ENCODE data around the gene DSCAM.
A peak's percentile ranks its signal among the peaks of the same experiment; 100 is the strongest.

Gene DSCAM

DNA sequence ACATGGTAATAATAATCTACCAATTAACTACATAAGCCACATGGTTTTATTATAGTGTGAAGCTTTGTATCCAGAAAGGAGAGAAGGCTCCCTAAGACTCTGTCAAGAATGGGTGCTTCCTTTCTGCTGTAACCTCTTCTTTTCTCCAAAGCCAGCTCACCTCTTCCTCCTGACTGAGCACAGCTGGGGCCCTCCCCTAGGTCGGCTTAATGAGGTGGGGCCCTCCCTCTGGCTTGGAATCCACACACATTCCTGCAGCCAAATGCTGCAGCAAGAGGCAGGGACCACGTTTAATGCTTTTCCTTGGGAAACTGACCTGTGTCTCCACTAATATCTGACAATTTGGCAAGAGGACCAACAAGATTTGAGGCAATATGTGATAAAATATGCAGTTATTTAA is 94.8 kb downstream of the DSCAM start:
- DNase-seq (ENCODE audit: low read depth): no peak
- H3K4me3 ChIP-seq (ENCODE audit: control insufficient read depth, low read depth, low read length): no peak overlapping the region
- no peak for TF ChIP-seq CTCF (IDR thresholded peaks at IDR 0.05; ENCODE audit: control insufficient read depth, insufficient read depth, low read depth, low read length, missing control alignments)

DNA sequence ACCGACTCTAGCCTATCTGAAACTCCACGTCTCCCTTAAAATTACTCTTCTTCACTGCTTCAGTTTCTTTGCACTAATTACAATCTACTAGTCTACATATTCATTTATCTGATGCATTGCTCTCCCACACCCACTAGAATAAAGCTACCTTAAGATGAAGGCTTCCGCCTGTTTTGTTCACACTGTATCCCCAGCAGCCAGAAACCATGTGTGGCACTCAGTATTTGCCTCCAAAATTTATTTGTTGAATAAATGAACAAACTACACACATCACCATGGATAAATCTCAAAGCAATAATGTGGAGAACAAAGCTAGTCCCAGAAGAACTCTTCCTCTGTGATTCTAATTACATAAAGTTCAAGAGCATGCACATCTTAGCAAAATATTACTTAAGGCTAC is 95.7 kb downstream of the DSCAM start:
- no peak for DNase-seq (ENCODE audit: low read depth)
- H3K4me3 ChIP-seq (ENCODE audit: control insufficient read depth, low read depth, low read length): no peak overlapping the region
- no peak for TF ChIP-seq CTCF (IDR thresholded peaks at IDR 0.05; ENCODE audit: control insufficient read depth, insufficient read depth, low read depth, low read length, missing control alignments)

DNA sequence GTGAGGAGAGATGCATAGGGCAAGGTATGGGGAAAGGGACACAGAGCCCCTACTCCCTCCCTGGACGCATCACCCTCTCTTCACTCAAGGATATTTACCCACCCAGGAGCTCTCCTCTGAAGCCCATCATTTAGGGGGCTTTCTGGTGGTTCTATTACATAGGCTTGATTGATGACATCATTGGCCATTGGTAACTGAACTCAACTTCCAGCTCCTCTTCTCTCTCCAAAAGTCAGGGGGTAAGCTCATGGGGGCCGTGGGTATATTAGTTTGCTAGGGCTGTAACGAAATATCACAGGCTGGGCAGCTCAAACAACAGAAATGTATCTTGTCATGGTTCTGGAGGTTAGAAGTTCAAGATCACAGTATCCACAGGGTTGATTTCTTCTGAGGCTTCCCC is 110.8 kb downstream of the DSCAM start:
- no peak overlapping the region for H3K4me3 ChIP-seq (ENCODE audit: control insufficient read depth, low read depth, low read length)
- DNase-seq (ENCODE audit: low read depth): no peak
- TF ChIP-seq CTCF (IDR thresholded peaks at IDR 0.05; ENCODE audit: control insufficient read depth, insufficient read depth, low read depth, low read length, missing control alignments): no peak

GRCh38 chr21:40733024-40733397 is 113.9 kb downstream of the DSCAM start:
- H3K4me3 ChIP-seq (ENCODE audit: control insufficient read depth, low read depth, low read length): no peak overlapping the region
- DNase-seq (ENCODE audit: low read depth): no peak
- no peak for TF ChIP-seq CTCF (IDR thresholded peaks at IDR 0.05; ENCODE audit: control insufficient read depth, insufficient read depth, low read depth, low read length, missing control alignments)

DNA sequence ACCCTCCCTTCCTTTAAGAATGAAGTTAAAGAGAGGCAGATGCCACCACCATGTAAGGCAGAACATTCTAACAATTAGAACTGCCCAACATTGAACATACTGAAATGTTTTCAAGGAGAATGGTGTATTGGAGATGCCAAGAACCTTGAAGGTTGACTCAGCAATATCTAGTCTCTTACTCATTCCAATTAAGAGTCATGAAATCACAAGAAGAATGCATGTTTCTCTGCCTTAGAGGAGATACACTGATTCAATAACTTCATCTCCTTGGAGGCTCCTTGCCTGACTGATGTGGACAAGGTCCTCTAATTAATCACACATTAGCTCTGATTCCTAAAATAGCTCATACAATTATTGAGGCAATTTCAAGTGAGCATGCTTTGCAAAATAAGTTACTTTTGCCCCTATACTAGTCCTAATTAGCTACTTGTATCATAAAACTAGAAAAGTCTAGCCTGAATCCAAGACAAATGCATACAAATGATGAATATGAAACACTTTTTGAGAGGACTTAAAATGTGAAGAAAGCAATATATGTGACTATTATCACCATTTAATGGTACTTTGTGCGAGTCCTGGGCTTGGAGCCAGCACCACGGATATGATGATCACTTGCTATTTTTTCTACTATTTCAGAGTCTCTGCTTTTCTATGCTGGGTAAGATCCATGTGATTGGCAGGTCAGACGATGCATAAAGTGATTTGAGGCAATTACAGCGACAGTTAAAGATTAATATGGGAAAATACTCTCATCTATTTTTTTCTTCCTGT is 114.5 kb downstream of the DSCAM start:
- DNase-seq (ENCODE audit: low read depth): peak; percentile 1
- no peak for TF ChIP-seq CTCF (IDR thresholded peaks at IDR 0.05; ENCODE audit: control insufficient read depth, insufficient read depth, low read depth, low read length, missing control alignments)
- H3K4me3 ChIP-seq (ENCODE audit: control insufficient read depth, low read depth, low read length): no peak overlapping the region

- no peak for TF ChIP-seq CTCF (IDR thresholded peaks at IDR 0.05; ENCODE audit: control insufficient read depth, insufficient read depth, low read depth, low read length, missing control alignments)
- DNase-seq (ENCODE audit: low read depth): no peak
- H3K4me3 ChIP-seq (ENCODE audit: control insufficient read depth, low read depth, low read length): no peak overlapping the region
Measured at GRCh38 chr21:40731206-40731605, 115.8 kb downstream of the DSCAM start.
